ENCODE data around the gene ALG12. TPM values are rescaled to one million over a fixed set of nuclear protein-coding genes. Genes with fewer than 3 reads are reported as not detected.

The ALG12 gene
- total and polyA plus RNA-seq, 2 of the 13 experiments (the other 11 are each of a cell fraction or from before 2014, with no cell fraction given), result 7.8 to 15.8 TPM

DNA sequence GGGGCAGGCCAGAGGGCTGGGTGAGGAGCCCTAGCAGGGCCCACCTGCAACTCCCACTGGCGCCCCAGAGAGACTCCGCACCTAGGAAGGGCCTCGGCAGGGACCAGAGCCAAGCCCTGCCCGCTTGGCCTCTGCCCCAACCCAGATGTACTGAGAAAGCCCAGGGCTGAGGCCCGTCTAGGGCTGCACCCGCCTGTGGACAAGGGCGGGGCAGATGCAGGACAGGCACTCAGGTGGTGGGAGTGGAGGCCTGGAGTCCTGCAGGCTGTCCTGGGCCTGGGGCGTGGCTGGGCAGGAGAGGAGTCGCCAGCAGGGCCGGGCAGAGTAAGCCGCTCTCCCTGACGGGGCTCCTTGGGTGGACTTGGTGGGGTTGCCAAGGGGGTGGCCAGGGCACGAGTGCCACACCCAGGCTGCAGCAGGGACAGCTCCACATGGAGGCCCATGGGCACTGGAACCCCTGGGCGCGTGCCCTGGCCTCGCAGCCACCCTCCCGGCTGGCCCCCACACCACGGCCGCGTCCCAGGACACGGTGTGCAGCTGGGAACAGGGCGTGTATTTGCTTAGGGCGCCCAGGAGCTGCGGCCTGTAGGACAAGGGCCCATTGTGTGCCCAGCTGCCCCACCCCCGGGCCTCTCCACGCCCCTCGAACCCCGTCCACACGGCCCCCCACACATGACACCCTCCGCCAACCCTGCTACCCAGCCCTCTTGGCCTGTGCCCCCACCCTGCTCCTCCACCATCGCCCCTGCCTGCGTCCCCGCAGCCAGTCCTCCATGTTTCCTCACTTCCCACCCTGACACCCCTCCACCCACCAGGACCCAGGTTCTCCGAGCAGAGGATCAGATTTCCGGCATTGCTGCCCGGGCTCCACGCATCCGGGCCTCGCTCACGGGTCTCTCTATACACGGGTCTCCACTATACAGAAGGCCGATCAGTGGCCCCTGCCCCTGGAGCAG, 31.0 kb upstream of the ALG12 start (continued):
- TF ChIP-seq, protein P1, sequence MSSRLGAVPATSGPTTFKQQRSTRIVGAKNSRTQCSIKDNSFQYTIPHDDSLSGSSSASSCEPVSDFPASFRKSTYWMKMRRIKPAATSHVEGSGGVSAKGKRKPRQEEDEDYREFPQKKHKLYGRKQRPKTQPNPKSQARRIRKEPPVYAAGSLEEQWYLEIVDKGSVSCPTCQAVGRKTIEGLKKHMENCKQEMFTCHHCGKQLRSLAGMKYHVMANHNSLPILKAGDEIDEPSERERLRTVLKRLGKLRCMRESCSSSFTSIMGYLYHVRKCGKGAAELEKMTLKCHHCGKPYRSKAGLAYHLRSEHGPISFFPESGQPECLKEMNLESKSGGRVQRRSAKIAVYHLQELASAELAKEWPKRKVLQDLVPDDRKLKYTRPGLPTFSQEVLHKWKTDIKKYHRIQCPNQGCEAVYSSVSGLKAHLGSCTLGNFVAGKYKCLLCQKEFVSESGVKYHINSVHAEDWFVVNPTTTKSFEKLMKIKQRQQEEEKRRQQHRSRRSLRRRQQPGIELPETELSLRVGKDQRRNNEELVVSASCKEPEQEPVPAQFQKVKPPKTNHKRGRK (CRISPR knock-in tag; IDR thresholded peaks at IDR 0.05), result no peak
- TF ChIP-seq ESRRA (CRISPR knock-in tag; IDR thresholded peaks at IDR 0.05; ENCODE audit: low read depth) (no peak), NFRKB (IDR thresholded peaks at IDR 0.05) (no peak), SIX1 (CRISPR knock-in tag; IDR thresholded peaks at IDR 0.05; ENCODE audit: borderline replicate concordance) (no peak; the same call in 1 of the 2 replicates), RBFOX2 (IDR thresholded peaks at IDR 0.05; ENCODE audit: low read depth, low read length) (peak; percentile 83), ZNF24 (IDR thresholded peaks at IDR 0.05) (no peak), SMC3 (IDR thresholded peaks at IDR 0.05; ENCODE audit: low read length) (no peak), NFKB2 (CRISPR knock-in tag; IDR thresholded peaks at IDR 0.05; ENCODE audit: borderline replicate concordance) (no peak; the same call in 1 of the 2 replicates), ZNF383 (CRISPR knock-in tag; IDR thresholded peaks at IDR 0.05; ENCODE audit: borderline replicate concordance) (no peak), HNRNPUL1 (IDR thresholded peaks at IDR 0.05; ENCODE audit: low read depth, low read length) (no peak), JUNB (CRISPR knock-in tag; IDR thresholded peaks at IDR 0.05; ENCODE audit: borderline replicate concordance) (no peak), HES4 (CRISPR knock-in tag; IDR thresholded peaks at IDR 0.05; ENCODE audit: borderline replicate concordance) (no peak), SCMH1 (CRISPR knock-in tag; IDR thresholded peaks at IDR 0.05; ENCODE audit: borderline replicate concordance) (no peak), ZNF562 (CRISPR knock-in tag; IDR thresholded peaks at IDR 0.05; ENCODE audit: borderline replicate concordance) (no peak), BHLHE40 (IDR thresholded peaks at IDR 0.05; ENCODE audit: low read length) (no peak)
- TF ChIP-seq, protein P2, sequence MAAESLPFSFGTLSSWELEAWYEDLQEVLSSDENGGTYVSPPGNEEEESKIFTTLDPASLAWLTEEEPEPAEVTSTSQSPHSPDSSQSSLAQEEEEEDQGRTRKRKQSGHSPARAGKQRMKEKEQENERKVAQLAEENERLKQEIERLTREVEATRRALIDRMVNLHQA (CRISPR knock-in tag; IDR thresholded peaks at IDR 0.05), result no peak
- TF ChIP-seq, protein P3, sequence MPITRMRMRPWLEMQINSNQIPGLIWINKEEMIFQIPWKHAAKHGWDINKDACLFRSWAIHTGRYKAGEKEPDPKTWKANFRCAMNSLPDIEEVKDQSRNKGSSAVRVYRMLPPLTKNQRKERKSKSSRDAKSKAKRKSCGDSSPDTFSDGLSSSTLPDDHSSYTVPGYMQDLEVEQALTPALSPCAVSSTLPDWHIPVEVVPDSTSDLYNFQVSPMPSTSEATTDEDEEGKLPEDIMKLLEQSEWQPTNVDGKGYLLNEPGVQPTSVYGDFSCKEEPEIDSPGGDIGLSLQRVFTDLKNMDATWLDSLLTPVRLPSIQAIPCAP (CRISPR knock-in tag; IDR thresholded peaks at IDR 0.05; ENCODE audit: low read depth), result no peak
- TF ChIP-seq, protein P4, sequence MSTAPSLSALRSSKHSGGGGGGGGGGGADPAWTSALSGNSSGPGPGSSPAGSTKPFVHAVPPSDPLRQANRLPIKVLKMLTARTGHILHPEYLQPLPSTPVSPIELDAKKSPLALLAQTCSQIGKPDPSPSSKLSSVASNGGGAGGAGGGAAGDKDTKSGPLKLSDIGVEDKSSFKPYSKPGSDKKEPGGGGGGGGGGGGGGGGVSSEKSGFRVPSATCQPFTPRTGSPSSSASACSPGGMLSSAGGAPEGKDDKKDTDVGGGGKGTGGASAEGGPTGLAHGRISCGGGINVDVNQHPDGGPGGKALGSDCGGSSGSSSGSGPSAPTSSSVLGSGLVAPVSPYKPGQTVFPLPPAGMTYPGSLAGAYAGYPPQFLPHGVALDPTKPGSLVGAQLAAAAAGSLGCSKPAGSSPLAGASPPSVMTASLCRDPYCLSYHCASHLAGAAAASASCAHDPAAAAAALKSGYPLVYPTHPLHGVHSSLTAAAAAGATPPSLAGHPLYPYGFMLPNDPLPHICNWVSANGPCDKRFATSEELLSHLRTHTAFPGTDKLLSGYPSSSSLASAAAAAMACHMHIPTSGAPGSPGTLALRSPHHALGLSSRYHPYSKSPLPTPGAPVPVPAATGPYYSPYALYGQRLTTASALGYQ (CRISPR knock-in tag; IDR thresholded peaks at IDR 0.05), result 0 out of 2 replicates have a peak, but pooled peaks have one; percentile 69
- TF ChIP-seq, protein P5, sequence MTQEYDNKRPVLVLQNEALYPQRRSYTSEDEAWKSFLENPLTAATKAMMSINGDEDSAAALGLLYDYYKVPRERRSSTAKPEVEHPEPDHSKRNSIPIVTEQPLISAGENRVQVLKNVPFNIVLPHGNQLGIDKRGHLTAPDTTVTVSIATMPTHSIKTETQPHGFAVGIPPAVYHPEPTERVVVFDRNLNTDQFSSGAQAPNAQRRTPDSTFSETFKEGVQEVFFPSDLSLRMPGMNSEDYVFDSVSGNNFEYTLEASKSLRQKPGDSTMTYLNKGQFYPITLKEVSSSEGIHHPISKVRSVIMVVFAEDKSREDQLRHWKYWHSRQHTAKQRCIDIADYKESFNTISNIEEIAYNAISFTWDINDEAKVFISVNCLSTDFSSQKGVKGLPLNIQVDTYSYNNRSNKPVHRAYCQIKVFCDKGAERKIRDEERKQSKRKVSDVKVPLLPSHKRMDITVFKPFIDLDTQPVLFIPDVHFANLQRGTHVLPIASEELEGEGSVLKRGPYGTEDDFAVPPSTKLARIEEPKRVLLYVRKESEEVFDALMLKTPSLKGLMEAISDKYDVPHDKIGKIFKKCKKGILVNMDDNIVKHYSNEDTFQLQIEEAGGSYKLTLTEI (CRISPR knock-in tag; conservative IDR thresholded peaks at IDR 0.05), result no peak
- TF ChIP-seq, protein P6, sequence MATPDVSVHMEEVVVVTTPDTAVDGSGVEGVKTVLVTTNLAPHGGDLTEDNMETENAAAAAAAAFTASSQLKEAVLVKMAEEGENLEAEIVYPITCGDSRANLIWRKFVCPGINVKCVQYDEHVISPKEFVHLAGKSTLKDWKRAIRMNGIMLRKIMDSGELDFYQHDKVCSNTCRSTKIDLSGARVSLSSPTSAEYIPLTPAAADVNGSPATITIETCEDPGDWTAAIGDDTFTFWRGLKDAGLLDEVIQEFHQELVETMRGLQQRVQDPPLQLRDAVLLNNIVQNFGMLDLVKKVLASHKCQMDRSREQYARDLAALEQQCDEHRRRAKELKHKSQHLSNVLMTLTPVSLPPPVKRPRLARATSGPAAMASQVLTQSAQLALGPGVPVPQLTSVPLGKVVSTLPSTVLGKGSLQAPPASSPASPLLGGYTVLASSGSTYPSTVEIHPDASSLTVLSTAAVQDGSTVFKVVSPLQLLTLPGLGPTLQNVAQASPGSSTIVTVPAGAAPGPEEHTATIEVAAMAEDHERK (CRISPR knock-in tag; IDR thresholded peaks at IDR 0.05; ENCODE audit: low read depth), result no peak
